Testis (tissue), 2 donors: ENCODE measurements around the gene LPP.

Experiments used
- POLR2A ChIP-seq: fragments of 450-650 bp; IDR thresholded peaks from one replicate; pipeline ENCODE4 v1.6.1; 2017; ENCODE audit warnings: antibody characterized with exemption, mild to moderate bottlenecking, moderate library complexity
- TF ChIP-seq, protein P1 (sequence below), 3 experiments: fragments of 450-650 bp in 2 of 3; fragments of 200-600 bp in 1 of 3; sonication (generic) in 1 of 3; IDR thresholded peaks; one replicate each; pipeline ENCODE4 v1.5.1; 2016 to 2019; ENCODE audit warnings: antibody characterized with exemption in 3 of 3, mild to moderate bottlenecking in 2 of 3, moderate library complexity in 1 of 3

DNA sequence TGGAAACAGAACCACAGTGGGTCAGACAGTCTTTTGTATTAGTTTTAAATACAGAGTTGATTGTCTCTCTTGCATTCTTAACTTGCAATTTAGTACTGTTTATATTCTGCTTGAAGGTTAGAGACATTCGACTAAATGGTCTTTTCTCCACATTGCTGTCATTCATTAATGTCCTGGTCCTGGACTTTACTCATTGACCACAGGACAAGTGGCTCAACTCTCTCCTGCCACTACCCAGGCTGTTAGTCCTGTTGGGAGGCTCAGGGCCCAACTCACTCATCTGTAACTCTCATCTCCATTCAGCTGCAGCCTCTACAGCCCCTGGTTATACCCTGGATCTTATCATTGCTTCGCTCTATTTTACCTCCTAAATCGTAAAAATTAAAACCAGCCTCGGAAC is 427.4 kb downstream of the LPP start:
- TF ChIP-seq, protein P1, sequence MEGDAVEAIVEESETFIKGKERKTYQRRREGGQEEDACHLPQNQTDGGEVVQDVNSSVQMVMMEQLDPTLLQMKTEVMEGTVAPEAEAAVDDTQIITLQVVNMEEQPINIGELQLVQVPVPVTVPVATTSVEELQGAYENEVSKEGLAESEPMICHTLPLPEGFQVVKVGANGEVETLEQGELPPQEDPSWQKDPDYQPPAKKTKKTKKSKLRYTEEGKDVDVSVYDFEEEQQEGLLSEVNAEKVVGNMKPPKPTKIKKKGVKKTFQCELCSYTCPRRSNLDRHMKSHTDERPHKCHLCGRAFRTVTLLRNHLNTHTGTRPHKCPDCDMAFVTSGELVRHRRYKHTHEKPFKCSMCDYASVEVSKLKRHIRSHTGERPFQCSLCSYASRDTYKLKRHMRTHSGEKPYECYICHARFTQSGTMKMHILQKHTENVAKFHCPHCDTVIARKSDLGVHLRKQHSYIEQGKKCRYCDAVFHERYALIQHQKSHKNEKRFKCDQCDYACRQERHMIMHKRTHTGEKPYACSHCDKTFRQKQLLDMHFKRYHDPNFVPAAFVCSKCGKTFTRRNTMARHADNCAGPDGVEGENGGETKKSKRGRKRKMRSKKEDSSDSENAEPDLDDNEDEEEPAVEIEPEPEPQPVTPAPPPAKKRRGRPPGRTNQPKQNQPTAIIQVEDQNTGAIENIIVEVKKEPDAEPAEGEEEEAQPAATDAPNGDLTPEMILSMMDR (IDR thresholded peaks at IDR 0.05), result no peak
- TF ChIP-seq POLR2A, result no peak
